Activated CD8-positive, alpha-beta memory T cell treated with anti-CD3 and anti-CD28 coated beads, Interleukin-2, amount 50 U/mL, for 24 hours (primary cell): ENCODE results near the gene PTS.
A peak's percentile ranks its signal among the peaks of the same experiment; 100 is the strongest.
"Not testable (repeated sequence)": the region's sequence is repeated elsewhere in the genome, so short reads cannot be mapped to it uniquely, and the experiment has no call there.

ENCODE experiments used
- DNase-seq: peaks from one replicate; pipeline ENCODE4 v3.0.0-alpha.2; 2020; ENCODE audit errors: extremely low read depth

PTS gene

DNA sequence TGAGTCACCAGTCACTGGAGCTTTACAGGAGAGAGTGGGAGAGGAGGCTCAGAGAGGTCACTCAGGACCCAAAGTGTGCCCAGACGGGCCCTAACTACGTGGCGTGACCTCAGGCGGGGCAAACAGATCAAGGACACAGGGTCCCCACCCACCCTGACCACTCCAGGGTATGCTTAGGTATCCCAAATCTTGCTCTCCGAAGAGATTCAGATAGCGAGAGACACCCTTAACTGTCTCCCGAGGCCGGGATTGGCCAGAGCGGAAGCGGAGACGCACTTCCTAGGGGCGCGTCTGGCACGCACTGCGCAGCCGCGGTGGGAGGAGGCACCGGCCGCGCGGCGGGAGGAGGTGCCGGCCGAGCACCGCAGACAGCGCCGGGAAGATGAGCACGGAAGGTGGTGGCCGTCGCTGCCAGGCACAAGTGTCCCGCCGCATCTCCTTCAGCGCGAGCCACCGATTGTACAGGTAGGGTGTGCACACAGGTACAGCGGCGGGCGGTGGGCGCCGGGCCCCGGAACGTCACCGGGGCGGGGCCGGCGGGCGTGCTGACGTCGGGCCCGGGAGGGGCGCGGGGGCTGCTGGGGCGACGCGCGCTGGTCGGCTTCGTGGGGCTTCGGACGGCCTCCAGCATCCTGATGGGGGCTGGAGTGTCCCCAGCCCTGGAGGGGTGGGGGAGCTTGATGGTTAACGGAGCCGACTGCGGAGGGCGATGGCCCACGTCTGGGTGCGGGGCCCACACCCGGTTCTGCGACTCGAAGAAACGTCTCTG lies at the start of gene PTS:
Gene PTS (plus strand): TSS at position 367 of the 769 bp plus-strand sequence. CDS start 16 bp downstream, at position 383.
- DNase-seq, result peak; percentile 54

DNA sequence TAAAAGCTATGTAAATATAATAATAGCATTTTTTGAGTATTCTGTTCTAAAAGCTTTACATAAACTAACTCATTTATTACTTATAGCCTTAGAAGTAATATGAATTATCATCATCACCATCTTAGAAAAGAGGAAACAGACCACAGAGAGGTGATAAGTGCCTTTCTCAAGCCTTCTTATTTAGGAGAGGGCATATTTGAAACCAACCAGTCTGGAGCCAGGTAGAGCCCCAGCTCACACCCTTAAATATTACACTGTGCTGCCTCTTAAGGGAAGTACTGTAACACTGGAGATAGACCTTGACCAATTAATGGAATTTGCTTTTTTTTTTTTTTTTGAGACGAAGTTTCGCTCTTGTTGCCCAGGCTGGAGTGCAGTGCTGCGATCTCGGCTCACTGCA lies 48.6 kb upstream of the PTS start:
- DNase-seq, result no peak

DNA sequence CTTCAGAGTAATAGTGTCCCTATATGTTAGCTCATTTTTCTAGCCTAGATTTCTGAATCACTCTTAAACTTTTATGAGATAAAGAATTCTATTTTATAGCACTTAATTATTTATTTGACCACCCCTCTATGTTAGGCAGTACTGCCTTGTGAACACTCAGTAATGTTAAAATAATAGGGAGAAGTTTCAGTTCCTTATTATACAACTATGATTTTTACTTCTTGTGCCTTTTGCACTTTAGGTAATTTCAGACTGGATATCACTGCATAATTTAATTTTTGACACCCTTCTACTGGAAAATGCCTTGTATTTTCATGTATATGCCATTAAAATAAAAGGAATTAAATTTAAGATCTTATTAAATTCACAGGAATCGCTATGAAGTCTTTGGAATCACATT lies 47.8 kb upstream of the PTS start:
- DNase-seq, result no peak

DNA sequence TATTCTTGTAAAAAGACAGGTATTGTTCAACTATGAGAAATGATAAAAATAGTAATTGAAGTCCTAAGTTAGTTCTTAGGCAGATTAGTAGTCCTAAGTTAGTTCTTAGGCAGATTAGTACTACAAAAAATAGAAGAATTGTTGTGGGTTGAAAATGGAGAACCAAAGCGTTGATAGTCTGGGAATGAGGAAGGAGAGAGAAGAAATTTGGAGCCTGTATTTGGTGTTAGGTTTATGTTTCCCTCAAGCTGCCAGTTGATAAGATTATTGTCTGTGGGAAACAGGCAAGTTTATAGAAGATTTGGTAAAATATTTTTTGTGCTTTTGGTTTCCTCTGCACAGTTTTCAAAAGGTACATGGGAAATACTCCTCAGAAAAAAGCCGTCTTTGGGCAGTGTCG lies 47.3 kb upstream of the PTS start:
- no peak for DNase-seq

DNA sequence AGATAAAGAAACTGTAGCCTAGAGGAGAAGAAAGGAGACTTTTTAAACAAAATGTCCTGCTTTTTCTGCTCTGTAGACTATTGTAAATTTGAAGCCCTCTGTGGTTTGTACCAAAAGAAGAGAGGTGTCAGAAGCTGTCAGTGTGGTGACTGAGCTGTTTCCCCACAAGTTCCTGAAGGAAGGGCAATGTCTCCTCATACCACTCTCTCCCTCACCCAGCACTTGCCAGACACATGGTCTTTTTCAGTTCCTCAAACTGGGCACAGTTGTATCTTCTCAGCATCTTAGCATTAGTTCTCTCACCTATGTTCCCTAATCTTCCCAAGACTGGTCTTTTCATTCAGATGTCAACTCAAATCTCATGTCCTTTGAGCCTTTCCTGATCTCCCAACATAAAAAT lies 46.6 kb upstream of the PTS start:
- DNase-seq, result no peak

DNA sequence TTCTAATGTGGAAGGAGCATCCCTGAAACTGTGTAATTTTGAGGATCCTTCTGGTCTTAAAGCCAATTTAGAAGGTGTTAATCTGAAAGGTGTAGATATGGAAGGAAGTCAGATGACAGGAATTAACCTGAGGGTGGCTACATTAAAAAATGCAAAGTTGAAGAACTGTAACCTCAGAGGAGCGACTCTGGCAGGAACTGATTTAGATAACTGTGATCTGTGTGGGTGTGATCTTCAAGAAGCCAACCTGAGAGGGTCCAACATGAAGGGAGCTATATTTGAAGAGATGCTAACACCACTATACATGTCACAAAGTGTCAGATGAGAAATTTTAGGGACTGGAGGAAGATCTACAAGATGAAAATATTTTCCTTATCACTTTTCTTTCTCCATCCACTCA lies 43.4 kb upstream of the PTS start:
- no peak for DNase-seq

DNA sequence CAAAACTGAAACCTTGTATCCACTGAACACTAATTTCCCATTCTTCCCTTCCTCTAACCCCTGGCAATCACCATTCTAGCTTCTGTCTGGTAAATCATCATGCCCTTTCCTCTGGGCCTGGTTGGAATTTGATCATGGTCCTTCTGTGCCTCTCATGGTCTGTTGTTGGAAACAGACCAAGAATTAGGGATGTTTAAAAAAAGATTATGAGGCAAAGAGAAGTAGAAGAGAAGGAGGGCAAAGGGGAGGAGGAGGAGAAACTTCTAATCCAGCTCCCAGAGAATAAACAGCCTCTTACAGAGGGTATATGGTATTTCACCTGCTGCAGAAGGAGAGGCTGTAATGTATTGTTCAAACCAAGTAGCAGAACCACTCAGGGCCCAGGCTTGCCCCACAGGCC lies 40.3 kb upstream of the PTS start:
- DNase-seq, result no peak

DNA sequence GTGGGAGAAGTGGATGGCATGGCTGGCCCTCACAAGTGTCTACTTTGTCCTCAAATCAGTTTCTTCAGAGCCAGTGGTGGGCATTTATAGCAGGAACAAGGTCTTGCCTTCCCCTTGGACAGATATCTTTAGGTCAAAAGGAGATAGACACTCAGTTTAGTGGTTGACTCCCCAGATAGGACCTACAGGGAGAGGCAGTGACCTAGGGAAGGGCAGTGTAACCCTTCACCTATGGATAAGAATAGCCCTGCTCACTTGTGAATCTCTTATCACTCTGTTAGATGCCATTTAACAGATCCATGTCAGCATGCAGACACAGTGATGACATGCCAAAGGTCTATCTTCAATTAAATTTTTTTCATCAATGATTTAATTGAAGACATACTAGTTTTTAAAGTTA lies 39.9 kb upstream of the PTS start:
- no peak for DNase-seq

DNA sequence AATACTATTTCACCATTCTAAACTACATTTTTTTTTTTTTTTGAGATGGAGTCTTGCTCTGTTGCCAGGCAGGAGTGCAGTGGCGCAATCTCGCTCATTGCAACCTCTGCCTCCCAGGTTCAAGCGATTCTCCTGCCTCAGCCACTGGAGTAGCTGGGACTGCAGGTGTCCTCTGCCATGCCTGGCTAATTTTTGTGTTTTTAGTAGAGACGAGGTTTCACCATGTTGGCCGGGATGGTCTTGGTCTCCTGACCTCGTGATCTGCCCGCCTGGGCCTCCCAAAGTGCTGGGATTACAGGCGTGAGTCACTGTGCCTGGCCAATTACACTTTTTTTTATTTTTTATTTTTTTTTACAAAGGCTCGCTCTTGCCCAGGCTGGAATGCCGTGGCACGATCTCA lies 31.1 kb upstream of the PTS start:
- not testable (repeated sequence) for DNase-seq

DNA sequence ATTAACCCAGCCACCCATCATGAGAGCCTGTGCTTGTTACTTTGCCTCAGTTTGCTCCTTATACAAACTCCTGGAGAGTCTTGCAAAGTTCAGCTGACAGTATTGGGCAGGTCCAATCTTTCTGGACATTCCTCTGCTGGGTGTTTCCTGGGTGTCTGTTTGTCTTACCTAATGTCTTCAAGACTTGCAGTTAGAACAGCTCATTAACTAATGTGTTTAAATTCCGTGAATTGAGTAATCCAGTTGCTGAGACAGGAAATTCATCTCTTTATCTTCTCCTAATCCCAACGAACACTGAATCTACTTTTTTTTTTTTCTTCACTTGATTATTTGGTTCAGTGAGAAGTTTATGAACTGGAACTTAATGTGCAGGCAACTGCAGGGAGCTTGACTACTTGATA lies 30.3 kb upstream of the PTS start:
- no peak for DNase-seq

DNA sequence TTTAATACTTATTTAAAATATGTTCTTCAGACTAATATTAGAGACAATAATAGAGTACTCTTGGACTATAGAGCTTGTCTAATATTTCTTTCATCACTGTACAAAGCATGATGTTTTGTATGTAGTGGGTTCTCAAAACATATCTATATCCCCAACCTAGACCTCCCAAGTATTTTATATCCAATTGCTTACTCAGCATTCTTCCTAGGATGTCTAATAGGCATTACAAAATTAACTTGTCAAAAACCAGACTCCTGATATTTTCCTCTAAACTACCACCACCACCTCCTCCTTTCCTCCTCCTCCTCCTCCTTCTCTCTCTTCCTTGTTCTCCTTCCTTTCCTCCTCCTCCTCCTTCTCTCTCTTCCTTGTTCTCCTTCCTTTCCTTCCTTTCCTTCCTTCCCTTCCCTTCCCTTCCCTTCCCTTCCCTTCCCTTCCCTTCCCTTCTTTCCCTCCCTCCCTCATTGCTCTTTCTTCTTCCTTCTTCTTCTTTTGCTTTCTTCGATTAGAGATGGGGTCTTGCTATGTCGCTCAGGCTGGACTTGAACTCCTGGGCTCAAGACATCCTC lies 29.6 kb upstream of the PTS start:
- DNase-seq, result no peak

DNA sequence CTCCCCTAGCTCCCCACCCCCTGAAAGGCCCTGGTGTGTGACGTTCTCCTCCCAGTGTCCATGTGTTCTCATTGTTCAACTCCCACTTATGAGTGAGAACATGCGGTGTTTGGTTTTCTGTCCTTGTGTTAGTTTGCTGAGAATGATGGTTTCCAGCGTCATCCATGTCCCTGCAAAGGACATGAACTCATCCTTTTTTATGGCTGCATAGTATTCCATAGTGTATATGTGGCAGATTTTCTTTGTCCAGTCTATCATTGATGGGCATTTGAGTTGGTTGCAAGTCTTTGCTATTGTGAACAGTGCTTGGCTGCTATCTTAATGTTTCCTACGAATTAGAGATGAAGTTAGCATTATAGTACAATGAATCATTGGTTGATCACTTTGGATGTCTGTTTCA lies 27.1 kb upstream of the PTS start:
- DNase-seq, result not testable (repeated sequence)

DNA sequence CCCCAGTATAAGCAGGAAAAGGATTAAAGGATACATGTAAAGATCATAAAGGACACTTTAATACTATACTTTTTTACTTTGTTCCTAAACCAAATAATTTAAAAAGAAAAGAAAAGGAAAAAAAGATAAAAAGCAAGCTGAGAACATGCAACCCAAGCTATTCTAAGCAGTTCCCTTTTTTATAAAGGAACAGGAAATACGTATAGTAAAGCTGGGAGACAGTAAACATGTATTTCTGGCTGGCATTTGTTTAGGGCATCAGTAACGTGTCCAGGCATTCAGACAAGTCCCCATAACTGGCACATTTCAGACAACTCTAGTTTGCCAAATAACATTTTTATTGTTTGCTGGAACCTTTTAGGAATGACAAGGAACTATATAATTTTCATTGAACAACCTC lies 26.0 kb upstream of the PTS start:
- DNase-seq, result no peak

DNA sequence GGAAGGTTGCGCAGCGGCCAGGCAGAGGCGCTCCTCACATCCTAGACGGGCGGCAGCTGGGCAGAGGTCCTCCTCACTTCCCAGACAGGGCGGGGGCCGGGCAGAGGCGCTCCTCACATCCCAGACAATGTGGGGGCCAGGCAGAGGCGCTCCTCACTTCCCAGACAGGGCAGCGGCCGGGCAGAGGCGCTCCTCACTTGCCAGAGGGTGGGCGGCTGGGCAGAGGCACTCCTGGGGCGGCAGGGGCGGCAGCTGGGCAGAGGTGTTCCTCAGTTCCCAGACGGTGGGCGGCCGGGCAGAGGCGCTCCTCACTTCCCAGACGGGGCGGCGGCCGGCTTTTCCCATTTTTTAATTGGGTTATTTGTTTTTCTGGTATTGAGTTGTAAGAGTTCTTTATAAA lies 20.2 kb upstream of the PTS start:
- DNase-seq, result no peak

DNA sequence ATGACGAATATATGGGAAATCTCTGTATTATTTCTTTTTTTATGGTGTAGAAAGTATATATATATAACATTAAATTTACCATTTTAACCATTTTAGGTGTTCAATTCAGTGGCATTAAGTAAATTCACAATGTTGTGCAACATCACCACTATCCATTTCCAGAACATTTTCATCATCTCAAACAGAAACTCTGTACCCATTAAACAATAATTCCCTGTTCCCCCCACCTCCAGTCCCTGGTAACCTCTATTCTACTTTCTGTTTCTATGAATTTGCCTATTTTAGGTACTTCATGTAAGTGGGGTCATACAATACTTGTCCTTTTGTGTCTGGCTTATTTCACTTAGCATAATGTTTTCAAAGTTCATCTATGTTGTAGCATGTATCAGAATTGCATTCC lies 15.3 kb upstream of the PTS start:
- DNase-seq, result no peak

DNA sequence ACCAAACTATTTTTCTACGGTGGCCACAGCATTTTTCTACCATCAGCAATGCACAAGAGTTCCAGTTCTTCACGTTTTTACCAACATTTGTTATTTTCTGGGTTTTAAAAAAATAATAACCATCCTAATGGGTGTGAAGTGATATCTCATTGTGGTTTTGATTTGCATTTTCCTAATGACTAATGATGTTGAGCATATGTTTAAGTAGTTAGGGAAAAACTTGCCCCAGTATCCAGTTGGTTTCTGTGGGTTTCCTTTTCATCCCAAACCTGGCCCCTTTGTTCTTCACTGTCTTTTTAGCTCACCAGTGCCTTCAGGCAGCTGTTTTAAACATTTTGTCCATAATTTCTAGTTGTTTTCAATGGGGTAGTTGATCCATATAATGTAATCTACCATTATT lies 14.7 kb upstream of the PTS start:
- no peak for DNase-seq

DNA sequence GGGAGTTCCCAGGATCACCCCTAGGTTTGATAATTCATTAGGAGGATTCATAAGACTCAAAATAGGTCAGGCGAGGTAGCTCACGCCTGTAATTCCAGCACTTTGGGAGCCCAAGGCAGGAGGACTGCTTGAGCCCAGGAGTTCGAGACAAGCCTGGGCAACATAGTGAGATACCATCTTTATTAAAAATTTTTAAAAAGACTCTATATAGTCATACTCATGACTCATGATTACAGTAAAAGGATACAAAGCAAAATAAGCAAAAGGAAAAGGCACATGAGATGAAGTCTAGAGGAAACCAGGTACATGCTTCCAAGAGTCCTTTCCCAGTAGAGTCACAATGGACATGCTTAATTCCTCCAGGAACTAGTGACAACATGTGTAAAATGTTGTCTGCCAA lies 13.9 kb upstream of the PTS start:
- DNase-seq, result no peak

DNA sequence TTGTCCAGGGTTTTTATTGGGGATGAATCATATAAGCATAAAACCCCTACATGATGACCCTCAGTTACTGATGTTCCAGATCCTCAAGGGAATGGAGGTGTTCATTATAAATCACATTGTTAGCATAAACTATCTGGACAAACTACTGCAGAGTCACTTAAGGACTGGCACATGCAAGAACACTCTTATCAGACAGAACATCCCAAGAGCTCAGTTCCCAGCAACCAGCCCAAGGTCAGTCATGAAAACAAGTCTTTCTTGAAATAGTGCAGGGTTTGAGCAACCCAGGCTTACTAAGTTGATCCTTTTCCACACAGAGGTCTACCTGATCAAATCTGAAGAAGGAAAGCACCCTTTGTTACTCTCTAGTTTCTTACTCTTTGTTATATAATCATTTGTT lies 13.5 kb upstream of the PTS start:
- no peak for DNase-seq

DNA sequence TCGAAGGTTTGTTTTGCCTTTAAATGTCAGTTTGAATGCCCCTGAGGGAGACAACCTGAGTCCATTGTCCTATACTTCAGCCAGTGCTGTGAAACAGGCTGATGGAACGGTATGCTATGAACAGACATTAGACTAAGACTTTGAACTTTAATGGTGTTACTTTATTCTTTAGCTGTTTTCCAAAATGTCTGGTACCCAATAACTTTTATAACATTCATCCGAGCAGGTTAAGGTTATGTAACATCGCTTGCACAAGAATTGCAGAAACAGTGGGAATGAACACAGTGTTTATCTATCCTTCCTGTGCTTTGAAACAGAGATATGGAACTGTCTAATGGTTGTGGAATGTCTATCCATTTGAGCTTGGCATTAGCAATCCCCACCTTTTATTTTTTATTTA lies 12.5 kb upstream of the PTS start:
- DNase-seq, result no peak

DNA sequence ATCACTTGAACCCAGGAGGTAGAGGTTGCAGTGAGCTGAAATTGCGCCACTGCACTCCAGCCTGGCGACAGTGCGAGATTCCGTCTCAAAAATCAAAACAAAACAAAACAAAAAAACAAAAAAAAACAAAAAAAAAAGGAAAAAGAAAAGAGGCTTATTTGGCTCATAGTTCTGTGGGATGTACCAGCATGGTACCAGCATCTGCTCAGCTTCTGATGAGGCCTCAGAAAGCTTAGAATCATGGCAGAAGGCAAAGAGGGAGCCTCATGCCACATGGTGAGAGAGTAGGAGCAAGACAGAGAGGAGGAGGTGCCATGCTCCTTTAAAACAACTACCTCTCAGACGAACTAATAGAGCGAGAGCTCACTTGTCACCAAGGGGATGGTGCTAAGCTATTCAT lies 10.6 kb upstream of the PTS start:
- no peak for DNase-seq

DNA sequence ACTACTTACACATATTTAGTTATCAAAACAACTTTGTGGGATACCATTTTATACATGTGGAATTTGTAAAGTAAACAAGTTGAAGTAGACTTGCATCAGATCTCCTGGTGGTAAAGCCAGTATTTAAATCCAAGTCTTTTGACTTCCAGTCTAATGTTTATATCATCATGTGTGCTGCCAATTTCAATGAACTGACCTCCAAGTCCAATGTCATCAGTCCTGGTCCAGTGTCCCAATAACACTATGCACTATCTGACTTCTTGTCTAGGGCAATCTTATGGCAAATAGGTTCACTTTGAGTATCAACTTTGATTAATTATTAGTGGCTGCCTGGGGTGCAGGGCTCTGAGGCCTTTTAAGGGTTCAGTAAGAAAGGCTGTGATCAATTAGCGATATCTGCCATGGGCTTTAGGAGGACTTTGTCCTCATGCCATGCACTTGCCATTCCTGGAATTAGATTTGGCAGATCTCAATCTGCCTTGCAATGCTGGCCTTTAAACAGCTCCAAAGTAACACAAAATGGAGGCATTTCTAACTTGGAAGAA lies 9.6 kb upstream of the PTS start:
- no peak for DNase-seq

DNA sequence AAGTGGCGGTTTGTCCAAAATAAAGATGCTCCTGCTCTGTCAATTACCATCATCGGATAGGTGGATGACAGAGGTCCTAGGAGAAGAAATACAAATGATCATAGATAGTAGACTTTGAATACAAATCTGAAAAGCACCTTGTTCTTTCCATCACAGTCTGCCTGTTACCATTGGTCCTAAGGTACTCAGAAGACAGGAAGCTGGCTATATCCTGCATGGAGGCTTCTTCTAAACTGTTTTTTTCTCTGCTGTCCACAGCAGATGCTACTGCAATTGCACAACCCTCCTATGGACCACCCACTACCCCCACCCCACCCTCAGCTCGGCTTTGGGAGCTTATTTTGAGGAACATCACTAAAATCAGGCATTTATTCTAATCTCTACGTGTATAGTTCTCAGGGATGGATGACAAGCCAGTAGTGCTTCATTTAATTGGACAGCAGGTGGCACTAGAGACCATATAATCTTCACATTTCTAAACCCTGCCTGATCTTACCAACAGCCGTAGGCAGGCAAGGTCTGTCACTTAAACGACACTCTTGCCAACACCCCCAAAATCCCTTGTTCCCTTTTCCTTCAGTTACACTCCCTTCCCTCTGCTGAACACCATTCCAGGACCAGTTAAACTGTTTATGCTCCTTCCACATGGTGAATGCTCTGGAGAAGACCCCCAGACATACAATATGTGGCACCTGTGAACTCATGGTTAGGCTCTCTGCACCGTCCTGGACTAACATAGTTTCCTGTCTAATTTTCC lies 6.6 kb upstream of the PTS start:
- DNase-seq, result no peak

DNA sequence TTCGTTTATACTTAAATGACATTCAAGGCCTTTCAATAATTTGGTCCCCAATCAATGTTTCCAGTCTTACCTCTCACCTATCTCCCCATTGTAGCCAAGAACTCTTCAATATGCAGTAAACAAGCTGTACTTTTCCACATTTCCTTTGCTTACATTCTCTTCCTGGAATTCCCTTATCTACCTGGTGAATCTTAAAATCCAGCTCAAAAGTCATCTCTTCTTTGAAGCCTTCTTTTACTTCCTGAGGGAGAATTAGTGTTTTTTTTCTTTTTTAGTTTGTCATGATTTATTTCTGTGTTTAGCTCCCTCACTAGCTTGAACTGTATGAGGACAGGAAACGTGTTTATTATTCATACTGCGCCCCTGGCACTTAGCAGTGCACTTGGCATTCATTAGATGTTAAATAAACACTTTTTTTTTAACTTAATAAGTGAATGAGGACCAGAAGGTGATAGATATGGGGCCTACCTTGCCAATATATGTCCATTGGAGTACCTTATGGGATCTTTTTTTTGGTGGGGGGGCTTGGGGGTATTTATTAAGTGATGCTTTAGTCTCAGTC lies 4.9 kb upstream of the PTS start:
- DNase-seq, result no peak
